ENCODE measurements around the gene TRIM16.
"Not testable (repeated sequence)": the region's sequence is repeated elsewhere in the genome, so short reads cannot be mapped to it uniquely, and the experiment has no call there.

TRIM16 gene

DNA sequence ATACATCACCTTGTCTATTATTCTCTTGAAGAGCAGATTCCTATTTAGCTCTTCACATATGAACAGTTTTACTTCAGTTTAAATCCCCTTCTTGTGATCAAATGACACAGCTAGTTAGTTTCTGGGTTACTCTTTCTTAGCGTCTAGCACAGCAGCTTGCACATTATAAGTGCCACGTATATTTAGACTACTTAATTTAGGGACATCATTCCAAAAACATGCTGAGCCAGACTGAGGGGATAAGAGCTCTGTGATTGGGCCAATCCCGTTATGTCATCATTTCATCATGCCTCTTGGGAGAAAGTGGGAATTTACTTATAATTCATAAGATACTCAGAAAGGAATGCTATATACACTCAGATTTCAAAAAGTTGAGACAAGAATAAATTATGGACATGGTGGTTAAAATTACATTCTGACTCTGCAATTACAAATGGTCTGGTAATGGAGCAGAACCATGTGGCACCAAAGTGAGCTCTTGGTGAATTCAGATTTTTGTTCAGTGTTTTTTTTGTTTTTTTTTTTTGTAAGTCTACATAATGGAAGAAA lies 60.4 kb downstream of the TRIM16 start:
- not testable (repeated sequence) for DNase-seq (ENCODE audit: low read depth, low spot score); H3K4me3 ChIP-seq (ENCODE audit: low read length)

GRCh38 chr17:15623255-15623654 lies 60.9 kb downstream of the TRIM16 start:
- DNase-seq (ENCODE audit: low read depth, low spot score); H3K4me3 ChIP-seq (ENCODE audit: low read length): not testable (repeated sequence)

GRCh38 chr17:15622124-15622523 lies 62.0 kb downstream of the TRIM16 start:
- H3K4me3 ChIP-seq (ENCODE audit: low read length); DNase-seq (ENCODE audit: low read depth, low spot score): not testable (repeated sequence)

DNA sequence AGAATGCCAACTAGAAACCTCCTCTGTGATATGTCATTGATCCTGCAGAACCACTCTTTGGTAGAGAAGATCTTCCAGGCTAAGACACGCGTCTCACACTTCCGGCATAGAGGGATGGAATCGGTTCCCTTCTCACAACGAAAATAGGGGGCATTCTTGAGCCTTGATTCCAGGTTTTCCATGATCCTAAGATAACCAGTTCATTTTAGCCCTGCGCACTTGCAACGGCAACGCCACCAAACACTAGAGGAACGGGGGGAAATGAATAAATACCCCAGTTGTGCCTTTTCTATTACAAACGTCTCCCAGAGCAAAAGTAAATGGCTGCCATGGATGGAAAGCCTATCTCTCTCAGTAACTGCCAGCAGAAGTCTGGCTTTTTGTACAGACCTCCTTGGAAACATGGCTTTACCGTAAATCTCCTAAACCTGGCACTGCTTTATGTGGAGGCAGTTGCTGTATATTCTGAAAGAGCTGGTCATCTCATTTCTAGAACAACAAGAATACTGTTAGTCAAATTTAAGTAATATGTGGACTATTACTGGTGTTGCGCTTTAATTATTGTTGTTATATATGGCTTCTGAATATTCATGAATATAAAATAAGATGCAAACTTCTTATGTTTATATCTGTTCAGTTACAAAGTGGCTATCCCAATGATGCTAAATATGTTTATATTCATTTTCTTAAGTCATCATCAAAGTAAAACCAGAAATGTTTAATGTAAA lies 64.6 kb downstream of the TRIM16 start, which contains the start of gene FBXW10B:
FBXW10B (minus strand) TSS at position 374 of the 728 bp plus-strand sequence; CDS start at position 182, 192 bp downstream.
- not testable (repeated sequence) for H3K4me3 ChIP-seq (ENCODE audit: low read length)

GRCh38 chr17:15616828-15617227 lies 67.3 kb downstream of the TRIM16 start:
- DNase-seq (ENCODE audit: low read depth, low spot score); H3K4me3 ChIP-seq (ENCODE audit: low read length): not testable (repeated sequence)

More for the DNA sequence above, 64.6 kb downstream of the TRIM16 start, which contains the start of gene FBXW10B:
- DNase-seq (ENCODE audit: low read depth, low spot score) = not testable (repeated sequence)

GRCh38 chr17:15615850-15616249 lies 68.3 kb downstream of the TRIM16 start:
- DNase-seq (ENCODE audit: low read depth, low spot score); H3K4me3 ChIP-seq (ENCODE audit: low read length): not testable (repeated sequence)

DNA sequence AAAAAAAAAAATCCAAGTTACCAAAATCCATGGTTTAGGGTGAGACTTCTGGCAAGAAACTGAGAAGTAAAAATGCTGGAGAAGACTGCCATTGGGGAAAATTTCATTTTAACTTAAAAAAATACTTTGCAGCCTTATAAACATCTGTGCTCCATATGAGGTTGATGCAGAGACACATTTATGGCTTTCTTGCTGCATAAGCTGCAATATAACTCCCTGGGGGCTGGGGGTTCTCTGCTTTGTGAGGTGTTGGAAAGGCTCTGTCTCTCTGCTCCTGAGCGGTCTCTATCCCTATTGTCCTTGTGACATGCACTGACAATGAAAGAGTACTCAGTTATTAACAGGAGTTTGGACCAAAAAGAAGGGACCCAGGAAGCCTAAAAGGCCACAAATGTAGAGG lies 71.0 kb downstream of the TRIM16 start:
- DNase-seq (ENCODE audit: low read depth, low spot score); H3K4me3 ChIP-seq (ENCODE audit: low read length): not testable (repeated sequence)

DNA sequence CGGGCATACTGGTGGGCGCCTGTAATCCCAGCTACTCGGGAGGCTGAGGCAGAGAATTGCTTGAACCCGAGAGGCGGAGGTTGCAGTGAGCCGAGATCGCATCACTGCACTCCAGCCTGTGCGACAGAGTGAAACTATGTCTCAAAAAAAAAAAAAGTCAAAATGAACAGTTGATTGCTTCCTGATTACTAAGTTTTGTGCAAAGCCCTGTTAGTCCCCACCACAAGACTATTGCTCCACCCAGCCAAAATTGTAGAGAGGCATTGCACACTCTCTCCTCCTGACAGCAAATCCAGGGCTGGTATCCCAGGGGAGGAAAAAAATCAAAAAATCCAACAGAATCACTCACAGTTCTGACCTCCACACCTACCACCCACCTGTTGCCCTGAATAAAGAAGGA lies 91.2 kb downstream of the TRIM16 start:
- not testable (repeated sequence) for DNase-seq (ENCODE audit: low read depth, low spot score); H3K4me3 ChIP-seq (ENCODE audit: low read length)

GRCh38 chr17:15591986-15592385 lies 92.1 kb downstream of the TRIM16 start:
- H3K4me3 ChIP-seq (ENCODE audit: low read length); DNase-seq (ENCODE audit: low read depth, low spot score): not testable (repeated sequence)

DNA sequence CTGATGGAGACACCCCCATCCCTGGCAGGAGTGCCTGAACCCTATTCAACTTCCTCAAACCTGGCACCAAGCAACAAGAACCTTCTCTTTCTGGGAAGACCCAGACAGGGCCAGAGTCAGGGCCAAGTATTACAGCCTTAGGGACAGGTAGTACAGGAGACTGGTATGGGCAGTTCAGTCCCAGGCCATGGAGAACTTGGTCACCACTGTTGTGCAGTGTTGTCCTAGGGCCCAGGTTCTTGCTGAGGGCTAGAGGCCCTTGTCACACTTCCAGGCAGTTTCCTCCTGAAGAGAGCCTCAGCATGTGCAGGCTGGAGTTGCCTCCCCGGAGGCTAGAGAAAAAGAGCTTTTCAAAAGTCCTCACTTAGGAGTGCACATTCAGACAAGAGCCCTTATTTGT lies 93.3 kb downstream of the TRIM16 start:
- DNase-seq (ENCODE audit: low read depth, low spot score); H3K4me3 ChIP-seq (ENCODE audit: low read length): not testable (repeated sequence)

GRCh38 chr17:15589544-15590536 lies 94.3 kb downstream of the TRIM16 start:
- peak; percentile 32 for DNase-seq (ENCODE audit: low read depth, low spot score)
- H3K4me3 ChIP-seq (ENCODE audit: low read length) = peak overlapping the region; percentile 13; the same call in 1 of the 2 replicates

- not testable (repeated sequence) for H3K4me3 ChIP-seq (ENCODE audit: low read length); DNase-seq (ENCODE audit: low read depth, low spot score)
Measured at GRCh38 chr17:15588017-15588416, 96.1 kb downstream of the TRIM16 start.

GRCh38 chr17:15583313-15583712 lies 100.8 kb downstream of the TRIM16 start:
- DNase-seq (ENCODE audit: low read depth, low spot score); H3K4me3 ChIP-seq (ENCODE audit: low read length): not testable (repeated sequence)

DNA sequence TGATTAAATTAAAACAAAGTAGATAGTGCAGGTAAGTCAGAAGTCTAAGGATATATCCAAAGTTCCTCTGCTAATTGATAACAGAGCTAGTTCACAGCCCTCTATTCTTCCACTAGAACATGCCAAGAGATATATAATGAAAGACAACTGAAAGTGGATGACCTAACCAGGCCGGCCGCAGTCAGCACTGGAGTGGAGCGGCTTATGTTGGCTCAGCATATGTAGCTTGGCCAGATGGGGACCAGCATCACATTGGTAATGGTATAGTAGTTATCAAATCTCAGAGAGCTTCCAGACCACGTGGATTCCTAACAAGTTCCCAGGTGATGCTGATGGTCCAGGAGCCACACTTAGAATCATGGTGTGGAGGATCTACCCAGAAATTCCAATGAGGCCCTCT lies 102.6 kb downstream of the TRIM16 start:
- not testable (repeated sequence) for H3K4me3 ChIP-seq (ENCODE audit: low read length); DNase-seq (ENCODE audit: low read depth, low spot score)

Data from Jurkat, Clone E6-1 (cell line).